CD4-positive, alpha-beta T cell (primary cell): ENCODE data around the gene FBXO47. TPM values are rescaled to one million over a fixed set of nuclear protein-coding genes. Genes with fewer than 3 reads are reported as not detected.

ENCODE experiments used
- ATAC-seq: fragments of 200-7000 bp; cut with Tn5 transposase; one replicate; pipeline ENCODE4 v1.10.0; 2022; ENCODE audit warnings: mild to moderate bottlenecking; ENCODE audit not compliant: poor library complexity
- CTCF ChIA-PET: fragments of 350-600 bp; sonication (Branson Sonifier 250); formaldehyde crosslinking; loops from one replicate; lab custom pipeline; 2021; ENCODE audit warnings: antibody characterized with exemption, inconsistent platforms; lab: Charles Lee
- POLR2A ChIA-PET: fragments of 350-600 bp; sonication (Branson Sonifier 250); formaldehyde crosslinking; loops from one replicate; lab custom pipeline; 2021; ENCODE audit warnings: antibody characterized with exemption, inconsistent platforms; lab: Charles Lee
- DNase-seq, 14 experiments: peaks; one replicate each; pipeline ENCODE4 v3.0.0-alpha.2; 2013 to 2020; ENCODE audit warnings: mixed read lengths in 2 of 14
- H3K27ac ChIP-seq, 2 donors: one replicate each; pipeline versions ENCODE4 v1.5.1 to v1.7.0; 2013; ENCODE audit warnings: low read length in 2 of 2, low read depth in 1 of 2, mild to moderate bottlenecking in 1 of 2
- H3K27me3 ChIP-seq, 2 experiments: 1 replicate in 1 of 2; 2 replicates in 1 of 2; pipeline versions ENCODE4 v1.6.1 to v1.7.0; 2013; ENCODE audit warnings: low read length in 2 of 2, control low read depth in 1 of 2, mild to moderate bottlenecking in 1 of 2, moderate library complexity in 1 of 2; ENCODE audit not compliant: insufficient read depth in 2 of 2, control insufficient read depth in 1 of 2
- H3K36me3 ChIP-seq: one replicate; pipeline ENCODE4 v1.6.1; 2013; ENCODE audit warnings: low read length, control low read depth; ENCODE audit not compliant: insufficient read depth
- H3K4me1 ChIP-seq: one replicate; pipeline ENCODE4 v1.6.1; 2013; ENCODE audit warnings: low read length, control low read depth; ENCODE audit not compliant: insufficient read depth
- H3K4me3 ChIP-seq: one replicate; pipeline ENCODE4 v1.5.1; 2013; ENCODE audit warnings: mild to moderate bottlenecking, low read length, moderate library complexity
- H3K9me3 ChIP-seq, 2 experiments: 1 replicate in 1 of 2; 2 replicates in 1 of 2; pipeline versions ENCODE4 v1.6.1 to v1.7.0; 2013; ENCODE audit warnings: low read length in 2 of 2, mild to moderate bottlenecking in 2 of 2, control low read depth in 1 of 2, moderate library complexity in 1 of 2; ENCODE audit not compliant: control insufficient read depth in 1 of 2, insufficient read depth in 1 of 2
- H3K27ac Mint-ChIP-seq: one replicate; pipeline ENCODE4 v1.8.0; 2020; ENCODE audit warnings: mixed read lengths
- H3K27me3 Mint-ChIP-seq: one replicate; pipeline ENCODE4 v1.8.0; 2021; ENCODE audit warnings: mixed read lengths
- H3K36me3 Mint-ChIP-seq: one replicate; pipeline ENCODE4 v1.8.0; 2021; ENCODE audit warnings: low read depth, mixed read lengths
- H3K4me1 Mint-ChIP-seq: one replicate; pipeline ENCODE4 v1.8.0; 2021; ENCODE audit warnings: low read depth, mixed read lengths
- H3K4me3 Mint-ChIP-seq: one replicate; pipeline ENCODE4 v1.8.0; 2020; ENCODE audit warnings: mild to moderate bottlenecking, mixed read lengths
- H3K9me3 Mint-ChIP-seq: one replicate; pipeline ENCODE4 v1.8.0; 2020; ENCODE audit warnings: mixed read lengths
- intact Hi-C, 2 experiments: fragments of 100-400 bp; cut with DNase I in 1 of 2; cut with micrococcal nuclease in 1 of 2; formaldehyde crosslinking; loops; one replicate each; pipeline versions ENCODE4 v1.15.1 to v1.9.0; 2023 to 2025; cut with DNase I, micrococcal nuclease
- total RNA-seq, 174 experiments: library from RNA in 2 of 174; stranded (reverse) in 2 of 174; gene quantifications; one replicate each; pipeline ENCODE4 v1.2.3 and lab custom pipeline; 2021 to 2026
- TF ChIP-seq, protein P1 (sequence below): fragments of 200-600 bp; IDR thresholded peaks from one replicate; pipeline ENCODE4 v1.8.0; 2022; ENCODE audit warnings: antibody characterized with exemption, mild to moderate bottlenecking

FBXO47 gene
- total RNA-seq, 2 experiments from 2014 or later, result not detected

DNA sequence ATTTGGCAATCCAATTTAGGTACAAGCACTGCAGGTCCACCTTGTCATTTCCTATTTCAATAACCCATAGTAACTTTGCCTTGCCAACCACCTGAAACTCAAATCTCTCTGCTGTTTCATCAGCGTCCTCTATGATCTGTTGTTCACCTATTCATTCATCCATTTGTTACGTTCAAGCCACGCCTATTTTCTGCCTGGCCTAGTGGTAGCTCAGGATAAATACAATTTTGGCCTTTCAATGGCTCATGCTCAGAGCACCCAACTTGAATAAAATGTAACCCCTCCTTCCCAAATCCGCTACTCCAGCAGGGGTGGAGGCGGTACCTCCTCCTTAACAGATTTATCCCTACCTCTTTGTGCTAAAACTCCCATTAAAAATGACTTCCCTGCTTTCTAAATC lies 3.6 kb upstream of the FBXO47 start:
- no peak overlapping the region for H3K27ac Mint-ChIP-seq
- Histone ChIP-seq H3K4me1 (peaks cover 17% of the 10 kb centered on the region), H3K27me3 (no peaks in the 10 kb centered on the region), H3K4me3 (no peak overlapping the region), H3K36me3 (no peaks in the 10 kb centered on the region), H3K9me3 (no peaks in the 10 kb centered on the region), H3K27ac (no peak overlapping the region)
- no peaks in the 10 kb centered on the region for H3K9me3 Mint-ChIP-seq
- no peak for DNase-seq
- intact Hi-C loops, result no loop called here
- H3K4me1 Mint-ChIP-seq, result peaks cover 16% of the 10 kb centered on the region
- ChIA-PET POLR2A (no interaction called here), CTCF (no interaction called here)
- TF ChIP-seq, protein P1, sequence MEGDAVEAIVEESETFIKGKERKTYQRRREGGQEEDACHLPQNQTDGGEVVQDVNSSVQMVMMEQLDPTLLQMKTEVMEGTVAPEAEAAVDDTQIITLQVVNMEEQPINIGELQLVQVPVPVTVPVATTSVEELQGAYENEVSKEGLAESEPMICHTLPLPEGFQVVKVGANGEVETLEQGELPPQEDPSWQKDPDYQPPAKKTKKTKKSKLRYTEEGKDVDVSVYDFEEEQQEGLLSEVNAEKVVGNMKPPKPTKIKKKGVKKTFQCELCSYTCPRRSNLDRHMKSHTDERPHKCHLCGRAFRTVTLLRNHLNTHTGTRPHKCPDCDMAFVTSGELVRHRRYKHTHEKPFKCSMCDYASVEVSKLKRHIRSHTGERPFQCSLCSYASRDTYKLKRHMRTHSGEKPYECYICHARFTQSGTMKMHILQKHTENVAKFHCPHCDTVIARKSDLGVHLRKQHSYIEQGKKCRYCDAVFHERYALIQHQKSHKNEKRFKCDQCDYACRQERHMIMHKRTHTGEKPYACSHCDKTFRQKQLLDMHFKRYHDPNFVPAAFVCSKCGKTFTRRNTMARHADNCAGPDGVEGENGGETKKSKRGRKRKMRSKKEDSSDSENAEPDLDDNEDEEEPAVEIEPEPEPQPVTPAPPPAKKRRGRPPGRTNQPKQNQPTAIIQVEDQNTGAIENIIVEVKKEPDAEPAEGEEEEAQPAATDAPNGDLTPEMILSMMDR, result no peak
- no peaks in the 10 kb centered on the region for H3K36me3 Mint-ChIP-seq
- H3K27me3 Mint-ChIP-seq, result no peaks in the 10 kb centered on the region
- H3K4me3 Mint-ChIP-seq, result no peak overlapping the region
- ATAC-seq, result no peak

DNA sequence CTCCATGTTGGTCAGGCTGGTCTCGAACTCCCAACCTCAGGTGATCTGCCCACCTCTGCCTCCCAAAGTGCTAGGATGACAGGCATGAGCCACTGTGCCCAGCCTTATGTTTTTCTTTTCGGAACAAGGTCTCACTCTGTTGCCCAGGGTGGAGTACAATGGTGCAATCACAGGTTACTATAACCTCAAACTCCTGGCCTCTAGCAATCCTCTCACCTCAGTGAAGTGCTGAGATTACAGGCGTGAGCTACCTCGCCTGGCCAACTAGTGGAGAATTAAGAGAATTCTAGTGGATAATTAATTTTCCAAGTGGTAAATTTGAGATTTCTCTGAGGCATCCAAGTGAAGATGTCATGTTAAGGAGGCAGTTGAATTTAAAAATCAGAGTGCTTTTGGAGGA lies 2.9 kb upstream of the FBXO47 start:
- DNase-seq, result no peak
- Mint-ChIP-seq H3K4me1 (peaks cover 14% of the 10 kb centered on the region), H3K4me3 (no peak overlapping the region), H3K36me3 (no peaks in the 10 kb centered on the region), H3K27ac (no peak overlapping the region), H3K9me3 (no peaks in the 10 kb centered on the region), H3K27me3 (no peaks in the 10 kb centered on the region)
- H3K27ac ChIP-seq, result no peak overlapping the region
- CTCF ChIA-PET, result no interaction called here
- TF ChIP-seq, protein P1, result no peak
- no peaks in the 10 kb centered on the region for H3K9me3 ChIP-seq
- H3K27me3 ChIP-seq, result no peaks in the 10 kb centered on the region
- ATAC-seq, result no peak
- no peak overlapping the region for H3K4me3 ChIP-seq
- intact Hi-C loops, result no loop called here
- POLR2A ChIA-PET, result no interaction called here
- no peaks in the 10 kb centered on the region for H3K36me3 ChIP-seq
- peaks cover 16% of the 10 kb centered on the region for H3K4me1 ChIP-seq

DNA sequence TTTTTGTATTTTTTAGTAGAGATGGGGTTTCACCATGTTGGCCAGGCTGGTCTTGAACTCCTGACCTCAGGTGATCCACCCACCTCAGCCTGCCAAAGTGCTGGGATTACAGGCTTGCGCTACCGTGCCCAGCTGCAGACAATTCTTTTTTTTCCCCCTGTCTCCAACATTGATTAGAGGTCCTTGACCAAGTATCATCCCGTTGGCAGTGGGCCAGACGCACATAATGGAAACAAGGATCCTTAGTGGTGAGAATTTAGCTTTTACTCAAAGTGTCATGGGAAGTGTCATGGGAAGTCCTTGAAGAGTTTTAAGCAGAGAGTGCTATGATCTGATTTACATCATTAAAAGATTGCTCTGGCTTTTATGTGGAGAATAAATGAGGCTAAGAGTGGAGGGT lies 2.1 kb upstream of the FBXO47 start:
- Mint-ChIP-seq H3K9me3 (no peaks in the 10 kb centered on the region), H3K27ac (no peak overlapping the region), H3K27me3 (no peaks in the 10 kb centered on the region), H3K4me1 (peaks cover 14% of the 10 kb centered on the region), H3K4me3 (no peak overlapping the region), H3K36me3 (no peaks in the 10 kb centered on the region)
- TF ChIP-seq, protein P1, result no peak
- Histone ChIP-seq H3K4me1 (peaks cover 16% of the 10 kb centered on the region), H3K36me3 (no peaks in the 10 kb centered on the region), H3K9me3 (no peaks in the 10 kb centered on the region), H3K27ac (no peak overlapping the region), H3K27me3 (no peaks in the 10 kb centered on the region), H3K4me3 (no peak overlapping the region)
- CTCF ChIA-PET, result interaction anchor here (0.7 kb wide), 3 partner anchors 87 to 1933 kb away, joined by 3 to 4 read pairs (median 3); no protein-coding TSS in a partner anchor
- no peak for DNase-seq
- POLR2A ChIA-PET, result no interaction called here
- ATAC-seq, result no peak
- intact Hi-C loops, result loop anchor here (5.0 kb wide), 2 partner anchors 97 to 102 kb away; partner anchors contain the start of gene LASP1 (in 1 of the 2)
